DMS114 treated with DMSO at 0.1 percent for 48 hours (cell line): ENCODE measurements around the gene TMEM213.
"Not testable (repeated sequence)": the region's sequence is repeated elsewhere in the genome, so short reads cannot be mapped to it uniquely, and the experiment has no call there.

Experiments
- DNase-seq: peaks from one replicate; lab custom pipeline; 2025; ENCODE audit not compliant: unreplicated experiment; lab: John Stamatoyannopoulos, UW

The TMEM213 gene

GRCh38 chr7:138796038-138796615 is 1.7 kb upstream of the TMEM213 start:
- no peak for DNase-seq

- DNase-seq = not testable (repeated sequence)
Measured at GRCh38 chr7:138797046-138797445, 748 bp upstream of the TMEM213 start.

DNA sequence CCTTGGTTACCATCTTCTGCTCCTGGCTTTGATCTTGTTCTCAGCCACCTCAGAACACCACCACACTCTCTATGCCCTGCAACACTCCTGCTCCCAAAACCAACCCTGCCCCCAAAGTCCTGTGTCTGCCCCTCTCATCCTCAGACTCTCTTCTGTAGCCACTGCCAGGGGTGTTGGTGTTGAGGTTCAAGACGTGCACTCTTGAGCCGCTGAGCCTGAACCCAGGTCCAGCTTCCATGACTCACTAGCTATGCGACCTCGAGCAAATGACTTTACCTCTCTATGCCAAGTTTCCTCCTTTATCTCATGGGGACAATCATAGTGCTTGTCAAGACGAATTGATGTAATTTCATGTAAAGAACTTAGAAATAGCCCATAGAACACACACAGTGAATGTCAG is 1.0 kb downstream of the TMEM213 start:
- DNase-seq = no peak

GRCh38 chr7:138799336-138800000 is 1.7 kb downstream of the TMEM213 start:
- DNase-seq = no peak

DNA sequence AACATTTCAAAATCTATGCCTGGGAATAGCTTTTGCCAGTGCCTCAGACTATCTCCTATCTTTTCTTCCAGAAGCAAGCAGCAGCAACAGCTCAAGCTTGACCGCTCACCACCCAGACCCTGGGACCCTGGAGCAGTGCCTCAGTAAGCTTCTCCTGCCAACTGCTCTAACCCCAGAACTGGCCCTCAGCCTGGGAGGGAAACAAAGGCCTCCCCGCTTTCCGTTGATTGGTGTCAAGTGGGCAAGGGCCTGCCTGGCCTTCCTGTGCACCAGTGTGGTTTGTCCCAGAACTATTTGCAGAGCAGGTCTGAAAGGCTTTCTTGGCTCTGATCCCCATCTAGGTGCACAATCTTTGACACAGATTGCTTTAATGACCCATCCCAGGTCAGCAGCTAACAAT is 3.5 kb downstream of the TMEM213 start:
- DNase-seq = no peak

DNA sequence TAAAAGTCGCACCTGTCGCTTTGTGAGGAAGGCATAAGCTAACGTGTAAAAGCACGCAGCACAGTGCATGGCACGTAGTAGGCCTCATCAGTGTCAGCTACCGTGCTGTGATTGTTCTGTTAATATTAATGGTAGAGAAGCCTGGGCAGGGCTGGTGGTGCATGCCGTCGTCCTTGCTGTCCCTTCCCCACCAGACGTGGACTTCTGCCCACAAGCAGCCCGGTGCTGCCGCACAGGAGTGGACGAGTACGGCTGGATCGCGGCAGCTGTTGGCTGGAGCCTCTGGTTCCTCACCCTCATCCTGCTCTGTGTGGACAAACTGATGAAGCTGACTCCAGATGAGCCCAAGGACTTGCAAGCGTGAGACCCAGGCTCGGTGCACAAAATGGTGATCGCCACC is 4.9 kb downstream of the TMEM213 start:
- no peak for DNase-seq

DNA sequence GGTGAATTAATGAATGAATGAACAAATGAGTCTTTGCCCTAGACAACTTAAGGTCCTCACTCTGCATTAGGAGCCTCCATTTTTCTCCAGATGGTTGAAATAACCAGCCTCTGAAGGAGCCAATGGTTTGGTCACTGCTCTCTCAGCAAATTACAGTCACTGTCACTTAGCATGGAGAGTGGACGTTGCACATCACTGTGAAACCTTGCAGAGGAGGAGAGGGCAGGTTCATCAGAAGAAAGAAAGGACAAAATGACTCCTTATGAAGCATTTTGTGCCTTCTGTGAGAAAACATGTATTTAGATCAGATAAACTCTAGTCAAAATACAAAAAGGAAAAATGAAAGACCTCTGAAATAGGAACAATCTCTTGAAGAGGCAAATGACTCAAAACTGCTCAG is 6.8 kb downstream of the TMEM213 start:
- no peak for DNase-seq

DNA sequence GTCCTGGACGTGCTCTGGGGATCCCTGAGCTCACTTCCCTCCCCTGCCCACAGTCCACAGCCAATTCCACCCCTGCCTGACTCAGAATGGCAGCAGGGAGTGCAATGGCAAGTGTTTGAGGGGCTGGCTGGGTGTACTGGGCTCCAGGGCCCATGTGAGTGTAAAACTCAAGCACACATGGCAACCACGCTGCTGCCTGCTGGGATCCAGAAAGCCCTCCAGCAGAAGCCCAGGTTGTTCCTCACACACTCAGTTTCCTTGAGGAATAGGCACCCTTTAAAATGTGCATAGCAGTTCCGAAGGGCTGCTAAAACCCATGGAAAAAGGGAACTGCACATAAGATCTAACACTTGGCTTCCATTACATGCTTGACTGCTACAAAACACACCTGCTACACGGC is 11.6 kb downstream of the TMEM213 start:
- DNase-seq = no peak

DNA sequence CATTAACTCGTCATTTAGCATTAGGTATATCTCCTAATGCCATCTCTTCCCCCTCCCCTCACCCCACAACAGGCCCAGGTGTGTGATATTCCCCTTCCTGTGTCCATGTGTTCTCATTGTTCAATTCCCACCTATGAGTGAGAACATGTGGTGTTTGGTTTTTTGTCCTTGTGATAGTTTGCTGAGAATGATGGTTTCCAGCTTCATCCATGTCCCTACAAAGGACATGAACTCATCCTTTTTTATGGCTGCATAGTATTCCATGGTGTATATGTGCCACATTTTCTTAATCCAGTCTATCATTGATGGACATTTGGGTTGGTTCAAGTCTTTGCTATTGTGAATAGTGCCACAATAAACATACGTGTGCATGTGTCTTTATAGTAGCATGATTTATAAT is 13.5 kb downstream of the TMEM213 start:
- DNase-seq = not testable (repeated sequence)

DNA sequence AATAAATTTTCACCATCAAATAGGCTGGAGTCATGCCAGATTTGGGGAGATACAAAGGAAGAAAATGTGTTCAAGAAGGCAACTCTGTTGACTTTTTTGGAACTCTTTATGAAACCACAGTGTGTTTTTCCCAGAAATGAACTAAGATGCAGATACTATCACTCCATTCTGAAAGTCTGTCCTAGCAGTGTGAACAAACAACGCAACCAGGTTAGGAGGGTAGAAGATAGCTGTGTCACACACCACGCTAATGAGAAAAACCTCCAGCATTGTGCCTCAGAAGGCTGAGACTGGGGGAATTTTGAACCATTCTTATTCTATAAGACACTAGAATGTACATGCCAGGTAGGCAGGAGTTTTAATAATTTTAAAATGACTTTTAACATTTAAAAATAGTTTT is 16.2 kb downstream of the TMEM213 start:
- no peak for DNase-seq

DNA sequence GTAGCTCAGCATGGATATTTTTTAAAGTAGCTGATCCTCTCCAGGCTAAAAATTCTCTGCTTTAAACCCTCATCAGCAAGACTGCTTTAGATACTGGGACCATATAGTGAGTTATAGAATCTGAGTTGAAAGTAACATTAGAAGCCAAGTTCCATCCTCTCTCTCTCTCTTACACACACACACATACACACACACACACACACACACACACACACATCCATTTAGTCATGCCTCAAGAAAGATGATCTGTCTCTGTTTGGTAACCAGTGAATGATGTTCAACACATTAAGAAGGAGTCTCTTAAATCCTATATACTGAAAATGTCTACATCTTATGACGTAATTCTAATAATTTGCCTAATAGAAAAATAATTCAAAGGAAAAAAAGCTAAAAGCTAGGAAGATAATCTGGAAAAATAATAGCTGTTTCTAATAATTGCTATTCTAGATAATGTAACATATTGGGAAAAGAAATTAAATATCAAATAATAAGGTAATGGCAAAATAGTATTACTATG is 17.1 kb downstream of the TMEM213 start:
- no peak for DNase-seq

DNA sequence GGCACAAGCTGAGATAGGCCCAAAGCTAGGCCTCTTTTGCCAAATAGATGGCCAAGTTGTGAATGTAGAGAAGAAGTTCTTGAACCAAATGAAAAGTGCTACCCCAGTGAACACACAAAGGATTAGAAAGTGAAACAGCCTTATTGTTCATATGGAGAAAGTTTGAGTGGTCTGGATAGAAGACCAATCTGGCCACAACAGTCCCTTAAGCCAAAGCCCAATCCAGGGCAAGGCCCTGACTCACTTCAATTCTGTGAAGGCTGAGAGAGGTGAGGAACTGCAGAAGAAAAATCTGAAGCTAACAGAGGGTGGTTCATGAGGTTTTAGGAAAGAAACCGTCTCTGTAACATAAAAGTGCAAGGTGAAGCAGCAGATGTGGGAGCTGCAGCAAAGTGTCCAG is 18.9 kb downstream of the TMEM213 start:
- no peak for DNase-seq

GRCh38 chr7:138819625-138820024 is 21.8 kb downstream of the TMEM213 start:
- no peak for DNase-seq

GRCh38 chr7:138821912-138822311 is 24.1 kb downstream of the TMEM213 start:
- no peak for DNase-seq

- DNase-seq = no peak
Measured at GRCh38 chr7:138822867-138823535, 25.2 kb downstream of the TMEM213 start.

DNA sequence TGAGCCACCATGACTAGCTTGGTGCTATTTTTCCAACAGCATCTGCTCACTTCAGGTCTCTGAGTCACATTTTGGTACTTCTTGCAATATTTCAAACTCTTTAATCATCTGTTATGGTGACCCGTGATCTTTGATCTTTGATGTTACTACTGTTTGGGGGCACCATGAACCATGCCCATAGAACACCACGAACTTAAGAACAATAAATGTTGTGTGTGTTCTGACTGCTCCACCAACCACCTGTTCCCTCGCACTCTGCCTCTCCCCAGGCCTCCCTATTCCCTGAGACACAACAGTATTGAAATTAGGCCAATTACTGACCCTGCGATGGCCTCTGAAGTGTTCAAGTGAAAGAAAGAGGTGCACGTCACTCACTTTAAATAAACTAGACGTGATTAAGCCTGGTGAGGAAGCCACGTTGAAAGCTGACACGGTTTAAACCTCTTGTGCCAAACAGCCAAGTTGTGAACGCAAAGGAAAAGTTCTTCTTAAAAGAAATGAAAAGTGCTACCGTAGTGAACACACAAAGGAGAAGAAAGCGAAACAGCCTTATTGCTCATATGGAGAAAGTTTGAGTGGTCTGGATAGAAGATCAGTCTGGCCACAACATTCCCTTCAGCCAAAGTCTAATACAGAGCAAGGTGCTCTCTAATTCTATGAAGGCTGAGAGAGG is 27.4 kb downstream of the TMEM213 start:
- no peak for DNase-seq

DNA sequence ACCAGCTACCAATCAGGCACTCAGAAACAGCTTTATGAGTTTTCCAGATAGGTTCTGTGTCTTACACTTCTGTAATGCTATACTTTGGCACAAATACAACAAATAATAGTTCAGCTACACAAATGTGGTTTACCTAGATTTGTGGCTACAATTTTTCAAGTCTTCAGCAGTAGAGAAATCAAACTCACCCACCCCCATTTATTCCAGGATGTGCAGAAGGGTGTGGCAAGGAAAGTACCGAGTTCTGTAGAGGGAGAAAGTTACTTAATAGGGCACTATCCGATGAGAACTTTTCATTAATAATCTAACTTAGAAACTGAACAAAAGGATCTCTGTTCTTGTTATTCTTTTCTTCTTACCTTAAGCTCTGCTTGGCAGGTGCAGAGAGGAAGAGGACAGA is 30.5 kb downstream of the TMEM213 start:
- no peak for DNase-seq

DNA sequence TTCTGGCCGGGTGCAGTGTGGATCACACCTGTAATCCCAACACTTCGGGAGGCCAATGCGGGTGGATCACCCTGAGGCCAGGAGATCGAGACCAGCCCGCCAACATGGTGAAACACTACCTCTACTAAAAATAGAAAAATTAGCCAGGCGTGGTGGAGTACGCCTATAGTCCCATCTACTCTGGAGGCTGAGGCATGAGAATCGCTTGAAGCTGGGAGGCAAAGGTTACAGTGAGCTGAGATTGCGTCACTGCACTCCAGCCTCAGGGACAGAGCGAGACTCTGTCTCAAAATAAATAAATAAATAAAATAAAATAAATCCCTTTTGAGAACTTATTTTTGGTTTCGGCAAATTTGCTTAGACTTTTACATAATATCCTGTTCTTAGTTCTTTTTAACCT is 31.5 kb downstream of the TMEM213 start:
- no peak for DNase-seq

- no peak for DNase-seq
Measured at GRCh38 chr7:138832966-138833365, 35.2 kb downstream of the TMEM213 start.

GRCh38 chr7:138833596-138833995 is 35.8 kb downstream of the TMEM213 start:
- DNase-seq = no peak

GRCh38 chr7:138834583-138834982 is 36.8 kb downstream of the TMEM213 start:
- DNase-seq = no peak

GRCh38 chr7:138835087-138835486 is 37.3 kb downstream of the TMEM213 start:
- no peak for DNase-seq
